ENCODE data around the gene DAB2IP.

DAB2IP gene

GRCh38 chr9:121625590-121625989, 25.8 kb upstream of the DAB2IP start:
- no peak overlapping the region for H3K4me3 ChIP-seq (ENCODE audit: low read depth in 1 of 2, low read length in 2 of 2)
- H3K27me3 ChIP-seq (ENCODE audit: control insufficient read depth in 1 of 2, insufficient read depth in 2 of 2, low read length in 2 of 2) = no peaks in the 10 kb centered on the region
- H3K9ac ChIP-seq (ENCODE audit: low read depth in 1 of 2, low read length in 2 of 2) = no peak overlapping the region
- H3K4me1 ChIP-seq (ENCODE audit: control insufficient read depth in 1 of 2, insufficient read depth in 2 of 2, low read length in 2 of 2) = peaks cover 0 to 5% of the 10 kb centered on the region in 2 donors
- H3K36me3 ChIP-seq (ENCODE audit: control insufficient read depth in 1 of 2, insufficient read depth in 2 of 2, low read length in 2 of 2) = no peaks in the 10 kb centered on the region
- no peak overlapping the region for H3K27ac ChIP-seq (ENCODE audit: low read depth, low read length)
- H3K9me3 ChIP-seq (ENCODE audit: control insufficient read depth in 1 of 2, low read length in 2 of 2) = no peaks in the 10 kb centered on the region

GRCh38 chr9:121626012-121626411, 25.4 kb upstream of the DAB2IP start:
- Histone ChIP-seq H3K9me3 (ENCODE audit: control insufficient read depth in 1 of 2, low read length in 2 of 2) (no peaks in the 10 kb centered on the region), H3K4me3 (ENCODE audit: low read depth in 1 of 2, low read length in 2 of 2) (no peak overlapping the region), H3K4me1 (ENCODE audit: control insufficient read depth in 1 of 2, insufficient read depth in 2 of 2, low read length in 2 of 2) (peaks cover 0 to under 1% of the 10 kb centered on the region in 2 donors), H3K36me3 (ENCODE audit: control insufficient read depth in 1 of 2, insufficient read depth in 2 of 2, low read length in 2 of 2) (no peaks in the 10 kb centered on the region), H3K27me3 (ENCODE audit: control insufficient read depth in 1 of 2, insufficient read depth in 2 of 2, low read length in 2 of 2) (no peaks in the 10 kb centered on the region), H3K27ac (ENCODE audit: low read depth, low read length) (no peak overlapping the region), H3K9ac (ENCODE audit: low read depth in 1 of 2, low read length in 2 of 2) (no peak overlapping the region)

DNA sequence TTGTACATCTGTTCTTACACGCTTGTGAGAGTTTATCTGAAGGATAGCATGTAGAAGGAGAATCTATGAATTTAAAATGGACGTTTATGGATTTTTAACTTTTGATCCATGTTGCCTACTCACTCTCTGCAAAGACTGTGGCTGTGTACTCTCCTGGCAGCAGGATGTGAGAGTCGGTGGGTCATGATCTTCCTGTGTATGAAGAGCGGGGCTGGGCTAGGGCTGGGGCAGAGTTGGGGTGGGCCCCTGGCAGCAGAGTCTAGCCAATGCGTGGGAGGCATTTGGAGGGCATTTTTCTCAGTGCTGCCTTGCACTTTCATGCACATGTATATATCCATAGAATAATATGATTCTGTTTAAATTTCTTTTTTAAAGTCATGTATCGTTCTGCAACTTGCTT, 24.0 kb upstream of the DAB2IP start:
- Histone ChIP-seq H3K36me3 (ENCODE audit: control insufficient read depth in 1 of 2, insufficient read depth in 2 of 2, low read length in 2 of 2) (no peaks in the 10 kb centered on the region), H3K4me1 (ENCODE audit: control insufficient read depth in 1 of 2, insufficient read depth in 2 of 2, low read length in 2 of 2) (no peaks in the 10 kb centered on the region), H3K9me3 (ENCODE audit: control insufficient read depth in 1 of 2, low read length in 2 of 2) (no peaks in the 10 kb centered on the region), H3K27ac (ENCODE audit: low read depth, low read length) (no peak overlapping the region), H3K4me3 (ENCODE audit: low read depth in 1 of 2, low read length in 2 of 2) (no peak overlapping the region), H3K27me3 (ENCODE audit: control insufficient read depth in 1 of 2, insufficient read depth in 2 of 2, low read length in 2 of 2) (no peaks in the 10 kb centered on the region), H3K9ac (ENCODE audit: low read depth in 1 of 2, low read length in 2 of 2) (no peak overlapping the region)

GRCh38 chr9:121628401-121628800, 23.0 kb upstream of the DAB2IP start:
- Histone ChIP-seq H3K4me3 (ENCODE audit: low read depth in 1 of 2, low read length in 2 of 2) (no peak overlapping the region), H3K9ac (ENCODE audit: low read depth in 1 of 2, low read length in 2 of 2) (no peak overlapping the region), H3K27me3 (ENCODE audit: control insufficient read depth in 1 of 2, insufficient read depth in 2 of 2, low read length in 2 of 2) (no peaks in the 10 kb centered on the region), H3K36me3 (ENCODE audit: control insufficient read depth in 1 of 2, insufficient read depth in 2 of 2, low read length in 2 of 2) (no peaks in the 10 kb centered on the region), H3K9me3 (ENCODE audit: control insufficient read depth in 1 of 2, low read length in 2 of 2) (no peaks in the 10 kb centered on the region), H3K27ac (ENCODE audit: low read depth, low read length) (no peak overlapping the region), H3K4me1 (ENCODE audit: control insufficient read depth in 1 of 2, insufficient read depth in 2 of 2, low read length in 2 of 2) (no peaks in the 10 kb centered on the region)

DNA sequence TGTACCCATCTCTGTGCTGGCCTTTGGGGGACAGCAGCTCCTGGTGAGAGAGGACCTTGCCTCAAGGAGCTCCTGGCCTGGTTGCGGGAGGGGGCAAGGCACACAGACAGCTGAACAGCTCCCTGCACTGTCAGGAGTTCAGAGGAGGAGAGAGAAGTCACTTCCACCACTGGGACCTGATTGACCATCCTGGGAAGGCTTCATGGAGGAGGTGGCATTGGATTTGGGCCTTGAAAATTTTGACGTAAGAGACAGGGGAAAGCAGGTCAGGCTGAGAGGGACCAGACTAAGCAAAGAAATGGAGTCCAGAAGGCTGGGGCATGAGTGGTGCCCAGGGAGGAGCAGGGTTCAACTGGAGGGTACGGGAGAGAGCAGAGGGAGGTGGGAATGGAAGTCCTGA, 20.3 kb upstream of the DAB2IP start:
- Histone ChIP-seq H3K36me3 (ENCODE audit: control insufficient read depth in 1 of 2, insufficient read depth in 2 of 2, low read length in 2 of 2) (no peaks in the 10 kb centered on the region), H3K4me3 (ENCODE audit: low read depth in 1 of 2, low read length in 2 of 2) (no peak overlapping the region), H3K27ac (ENCODE audit: low read depth, low read length) (no peak overlapping the region), H3K9ac (ENCODE audit: low read depth in 1 of 2, low read length in 2 of 2) (no peak overlapping the region), H3K4me1 (ENCODE audit: control insufficient read depth in 1 of 2, insufficient read depth in 2 of 2, low read length in 2 of 2) (peaks cover 8 to 13% of the 10 kb centered on the region in 2 donors), H3K9me3 (ENCODE audit: control insufficient read depth in 1 of 2, low read length in 2 of 2) (no peaks in the 10 kb centered on the region), H3K27me3 (ENCODE audit: control insufficient read depth in 1 of 2, insufficient read depth in 2 of 2, low read length in 2 of 2) (no peaks in the 10 kb centered on the region)

- Histone ChIP-seq H3K36me3 (ENCODE audit: control insufficient read depth in 1 of 2, insufficient read depth in 2 of 2, low read length in 2 of 2) (no peaks in the 10 kb centered on the region), H3K9me3 (ENCODE audit: control insufficient read depth in 1 of 2, low read length in 2 of 2) (no peaks in the 10 kb centered on the region), H3K27me3 (ENCODE audit: control insufficient read depth in 1 of 2, insufficient read depth in 2 of 2, low read length in 2 of 2) (no peaks in the 10 kb centered on the region), H3K4me1 (ENCODE audit: control insufficient read depth in 1 of 2, insufficient read depth in 2 of 2, low read length in 2 of 2) (peaks cover 8 to 13% of the 10 kb centered on the region in 2 donors), H3K9ac (ENCODE audit: low read depth in 1 of 2, low read length in 2 of 2) (no peak overlapping the region), H3K4me3 (ENCODE audit: low read depth in 1 of 2, low read length in 2 of 2) (no peak overlapping the region), H3K27ac (ENCODE audit: low read depth, low read length) (no peak overlapping the region)
Observed at GRCh38 chr9:121631978-121632418, 19.4 kb upstream of the DAB2IP start.

DNA sequence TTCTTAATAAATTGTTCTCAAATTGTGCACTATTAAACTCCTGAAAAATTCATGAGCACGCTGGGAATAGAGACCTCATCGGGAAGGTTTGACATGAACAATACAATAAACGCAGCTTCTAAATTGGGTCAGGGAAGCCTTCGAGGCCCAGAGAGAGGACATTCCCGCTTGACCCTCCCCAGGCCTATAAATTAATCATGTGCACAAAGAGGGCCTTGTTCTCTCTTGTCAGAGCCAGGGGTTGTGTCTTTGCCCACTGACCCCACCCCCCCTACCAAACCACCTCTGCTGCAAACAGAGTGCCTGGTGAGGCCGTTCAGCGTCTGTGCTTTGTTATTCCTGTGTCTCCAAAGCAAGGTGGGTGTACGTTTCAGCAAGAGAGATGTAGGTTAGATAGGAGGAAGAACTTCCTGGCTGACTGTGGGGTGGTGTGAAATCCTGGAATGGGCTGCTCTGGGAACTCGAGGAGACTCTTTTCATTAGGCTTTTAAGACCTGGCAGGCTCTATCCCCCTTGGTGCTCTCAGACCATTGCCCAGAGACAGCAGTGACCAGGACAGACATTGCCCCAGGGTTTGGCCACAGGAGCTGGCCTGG, 18.2 kb upstream of the DAB2IP start:
- Histone ChIP-seq H3K27ac (ENCODE audit: low read depth, low read length) (no peak overlapping the region), H3K27me3 (ENCODE audit: control insufficient read depth in 1 of 2, insufficient read depth in 2 of 2, low read length in 2 of 2) (no peaks in the 10 kb centered on the region), H3K36me3 (ENCODE audit: control insufficient read depth in 1 of 2, insufficient read depth in 2 of 2, low read length in 2 of 2) (no peaks in the 10 kb centered on the region), H3K9ac (ENCODE audit: low read depth in 1 of 2, low read length in 2 of 2) (no peak overlapping the region), H3K4me1 (ENCODE audit: control insufficient read depth in 1 of 2, insufficient read depth in 2 of 2, low read length in 2 of 2) (peaks cover 19 to 24% of the 10 kb centered on the region in 2 donors), H3K9me3 (ENCODE audit: control insufficient read depth in 1 of 2, low read length in 2 of 2) (no peaks in the 10 kb centered on the region), H3K4me3 (ENCODE audit: low read depth in 1 of 2, low read length in 2 of 2) (no peak overlapping the region)

DNA sequence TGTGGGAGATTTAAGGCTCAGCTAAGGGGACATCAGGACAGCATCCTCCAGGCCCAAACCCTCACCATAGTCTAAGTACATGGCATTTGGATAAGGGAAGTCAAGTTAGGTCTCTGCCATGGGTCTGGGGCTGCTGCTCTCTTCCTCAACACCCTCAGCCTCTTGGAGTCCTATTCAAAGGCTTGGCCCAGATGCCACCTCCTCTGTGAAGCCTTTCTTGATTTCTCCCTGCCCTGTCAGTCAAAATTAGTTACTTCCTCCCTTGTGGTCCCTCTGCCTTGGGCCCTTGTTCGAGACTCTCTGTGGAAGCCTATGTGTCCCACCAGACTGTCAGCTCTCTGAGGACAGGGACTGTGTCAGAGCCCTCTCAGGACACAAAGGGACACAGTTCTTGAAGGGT, 17.7 kb upstream of the DAB2IP start:
- no peak overlapping the region for H3K27ac ChIP-seq (ENCODE audit: low read depth, low read length)
- H3K9ac ChIP-seq (ENCODE audit: low read depth in 1 of 2, low read length in 2 of 2) = no peak overlapping the region

GRCh38 chr9:121634329-121635261, 16.8 kb upstream of the DAB2IP start:
- H3K4me1 ChIP-seq (ENCODE audit: control insufficient read depth in 1 of 2, insufficient read depth in 2 of 2, low read length in 2 of 2) = peaks cover 26 to 27% of the 10 kb centered on the region in 2 donors
- no peak overlapping the region for H3K27ac ChIP-seq (ENCODE audit: low read depth, low read length)

More for the DNA sequence above, 17.7 kb upstream of the DAB2IP start:
- Histone ChIP-seq H3K27me3 (ENCODE audit: control insufficient read depth in 1 of 2, insufficient read depth in 2 of 2, low read length in 2 of 2) (no peaks in the 10 kb centered on the region), H3K4me3 (ENCODE audit: low read depth in 1 of 2, low read length in 2 of 2) (no peak overlapping the region), H3K36me3 (ENCODE audit: control insufficient read depth in 1 of 2, insufficient read depth in 2 of 2, low read length in 2 of 2) (no peaks in the 10 kb centered on the region), H3K9me3 (ENCODE audit: control insufficient read depth in 1 of 2, low read length in 2 of 2) (no peaks in the 10 kb centered on the region), H3K4me1 (ENCODE audit: control insufficient read depth in 1 of 2, insufficient read depth in 2 of 2, low read length in 2 of 2) (peaks cover 19 to 25% of the 10 kb centered on the region in 2 donors)

DNA sequence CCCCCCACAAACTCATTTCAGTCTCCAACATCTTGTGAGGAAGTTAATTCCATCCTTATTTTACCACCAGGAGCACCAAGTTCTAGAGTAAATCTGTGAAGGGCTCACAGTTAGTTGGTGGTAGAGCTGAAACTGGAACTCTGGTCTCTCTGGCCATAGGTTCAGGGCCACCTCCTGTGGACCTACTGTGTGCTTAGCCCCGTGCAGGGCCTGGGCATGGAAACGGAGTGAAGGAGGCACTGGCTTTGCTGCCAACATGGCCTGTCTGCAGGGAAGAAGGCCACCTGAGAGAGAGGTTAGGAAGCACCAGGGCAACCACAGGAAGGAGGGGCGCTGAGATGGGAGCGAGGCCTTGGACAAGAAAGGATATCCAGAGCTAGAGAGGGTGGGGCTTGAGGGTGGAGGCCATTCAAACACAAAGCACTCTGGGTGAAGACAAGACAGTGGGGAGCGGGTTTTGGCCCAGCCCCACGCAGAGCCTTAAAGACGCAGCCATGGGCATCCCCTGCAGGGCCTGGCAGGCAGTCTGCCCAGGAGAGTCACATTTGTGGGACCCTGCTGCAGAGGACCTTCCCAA, 16.0 kb upstream of the DAB2IP start:
- Histone ChIP-seq H3K27ac (ENCODE audit: low read depth, low read length) (no peak overlapping the region), H3K36me3 (ENCODE audit: control insufficient read depth in 1 of 2, insufficient read depth in 2 of 2, low read length in 2 of 2) (no peaks in the 10 kb centered on the region), H3K9ac (ENCODE audit: low read depth in 1 of 2, low read length in 2 of 2) (no peak overlapping the region), H3K27me3 (ENCODE audit: control insufficient read depth in 1 of 2, insufficient read depth in 2 of 2, low read length in 2 of 2) (no peaks in the 10 kb centered on the region), H3K4me1 (ENCODE audit: control insufficient read depth in 1 of 2, insufficient read depth in 2 of 2, low read length in 2 of 2) (peaks cover 29 to 33% of the 10 kb centered on the region in 2 donors), H3K9me3 (ENCODE audit: control insufficient read depth in 1 of 2, low read length in 2 of 2) (no peaks in the 10 kb centered on the region), H3K4me3 (ENCODE audit: low read depth in 1 of 2, low read length in 2 of 2) (no peak overlapping the region)

More at GRCh38 chr9:121634329-121635261, 16.8 kb upstream of the DAB2IP start:
- Histone ChIP-seq H3K9ac (ENCODE audit: low read depth in 1 of 2, low read length in 2 of 2) (no peak overlapping the region), H3K9me3 (ENCODE audit: control insufficient read depth in 1 of 2, low read length in 2 of 2) (no peaks in the 10 kb centered on the region), H3K27me3 (ENCODE audit: control insufficient read depth in 1 of 2, insufficient read depth in 2 of 2, low read length in 2 of 2) (no peaks in the 10 kb centered on the region), H3K36me3 (ENCODE audit: control insufficient read depth in 1 of 2, insufficient read depth in 2 of 2, low read length in 2 of 2) (no peaks in the 10 kb centered on the region), H3K4me3 (ENCODE audit: low read depth in 1 of 2, low read length in 2 of 2) (no peak overlapping the region)

Measured in duodenal mucosa (tissue), 2 donors.